Parathyroid adenoma (tissue), 2 donors: ENCODE measurements around the gene ID1.

Experiments used
- H2AFZ ChIP-seq: fragments of 300-600 bp; sonication (generic); one replicate; pipeline ENCODE4 v1.7.0; 2017; ENCODE audit warnings: antibody characterized with exemption, mild to moderate bottlenecking
- H3K27ac ChIP-seq: fragments of 300-600 bp; sonication (generic); one replicate; pipeline ENCODE4 v1.7.0; 2017
- H3K27me3 ChIP-seq: fragments of 300-600 bp; sonication (generic); one replicate; pipeline ENCODE4 v1.7.0; 2017; ENCODE audit warnings: low read length; ENCODE audit not compliant: control insufficient read depth, insufficient read depth
- H3K36me3 ChIP-seq: fragments of 300-600 bp; sonication (generic); one replicate; pipeline ENCODE4 v1.7.0; 2017; ENCODE audit warnings: low read length; ENCODE audit not compliant: control insufficient read depth, insufficient read depth
- H3K4me1 ChIP-seq: fragments of 300-600 bp; sonication (generic); one replicate; pipeline ENCODE4 v1.7.0; 2017; ENCODE audit warnings: control low read depth
- H3K4me2 ChIP-seq: fragments of 300-600 bp; sonication (generic); one replicate; pipeline ENCODE4 v1.7.0; 2017; ENCODE audit warnings: low read length
- H3K4me3 ChIP-seq: fragments of 300-600 bp; sonication (generic); one replicate; pipeline ENCODE4 v1.7.0; 2017; ENCODE audit warnings: low read depth, low read length
- H3K79me2 ChIP-seq: fragments of 300-600 bp; sonication (generic); one replicate; pipeline ENCODE4 v1.7.0; 2017; ENCODE audit warnings: control low read depth
- H3K9ac ChIP-seq: fragments of 300-600 bp; sonication (generic); one replicate; pipeline ENCODE4 v1.7.0; 2017; ENCODE audit warnings: mild to moderate bottlenecking
- H3K9me3 ChIP-seq: fragments of 300-600 bp; sonication (generic); one replicate; pipeline ENCODE4 v1.7.0; 2017; ENCODE audit warnings: low read length; ENCODE audit not compliant: control insufficient read depth
- TF ChIP-seq, protein P1 (sequence below): fragments of 300-600 bp; sonication (generic); IDR thresholded peaks from one replicate; pipeline ENCODE4 v1.7.0; 2017; ENCODE audit warnings: antibody characterized with exemption, mild to moderate bottlenecking
- donor health status: primary hyperparathyroidism.

Gene ID1

DNA sequence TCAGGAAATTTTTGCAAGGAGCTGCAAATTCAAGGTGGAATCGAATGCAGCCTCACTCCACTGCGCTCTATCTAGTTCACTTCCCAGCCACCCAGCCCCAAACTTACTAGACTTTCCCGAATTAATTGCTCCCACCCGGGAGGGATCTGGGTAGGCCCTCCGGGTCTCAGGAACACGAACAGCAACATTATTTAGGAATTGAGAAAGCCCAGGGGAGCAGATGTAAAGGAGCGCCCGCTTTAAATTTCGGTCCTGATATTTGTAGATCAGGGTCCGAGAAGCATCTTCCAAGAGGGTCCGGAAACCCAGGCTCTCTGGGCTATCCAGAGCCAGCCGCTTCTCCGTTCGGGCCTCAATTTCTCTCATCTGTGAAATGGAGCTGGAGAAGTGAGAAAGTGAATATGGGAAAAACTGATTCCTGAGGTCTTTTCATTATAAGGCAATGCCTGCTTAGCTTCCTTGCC lies 490 bp upstream of the ID1 start:
- Histone ChIP-seq H3K4me2 (peak overlapping the region; percentile 77), H3K27ac (peak overlapping the region; percentile 80), H2AFZ (peak overlapping the region; percentile 68), H3K36me3 (no peaks in the 10 kb centered on the region), H3K79me2 (no peaks in the 10 kb centered on the region), H3K9me3 (no peaks in the 10 kb centered on the region), H3K4me3 (peak overlapping the region; percentile 68), H3K4me1 (peaks cover 7% of the 10 kb centered on the region), H3K9ac (no peak overlapping the region), H3K27me3 (no peaks in the 10 kb centered on the region)
- TF ChIP-seq, protein P1, sequence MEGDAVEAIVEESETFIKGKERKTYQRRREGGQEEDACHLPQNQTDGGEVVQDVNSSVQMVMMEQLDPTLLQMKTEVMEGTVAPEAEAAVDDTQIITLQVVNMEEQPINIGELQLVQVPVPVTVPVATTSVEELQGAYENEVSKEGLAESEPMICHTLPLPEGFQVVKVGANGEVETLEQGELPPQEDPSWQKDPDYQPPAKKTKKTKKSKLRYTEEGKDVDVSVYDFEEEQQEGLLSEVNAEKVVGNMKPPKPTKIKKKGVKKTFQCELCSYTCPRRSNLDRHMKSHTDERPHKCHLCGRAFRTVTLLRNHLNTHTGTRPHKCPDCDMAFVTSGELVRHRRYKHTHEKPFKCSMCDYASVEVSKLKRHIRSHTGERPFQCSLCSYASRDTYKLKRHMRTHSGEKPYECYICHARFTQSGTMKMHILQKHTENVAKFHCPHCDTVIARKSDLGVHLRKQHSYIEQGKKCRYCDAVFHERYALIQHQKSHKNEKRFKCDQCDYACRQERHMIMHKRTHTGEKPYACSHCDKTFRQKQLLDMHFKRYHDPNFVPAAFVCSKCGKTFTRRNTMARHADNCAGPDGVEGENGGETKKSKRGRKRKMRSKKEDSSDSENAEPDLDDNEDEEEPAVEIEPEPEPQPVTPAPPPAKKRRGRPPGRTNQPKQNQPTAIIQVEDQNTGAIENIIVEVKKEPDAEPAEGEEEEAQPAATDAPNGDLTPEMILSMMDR: no peak

DNA sequence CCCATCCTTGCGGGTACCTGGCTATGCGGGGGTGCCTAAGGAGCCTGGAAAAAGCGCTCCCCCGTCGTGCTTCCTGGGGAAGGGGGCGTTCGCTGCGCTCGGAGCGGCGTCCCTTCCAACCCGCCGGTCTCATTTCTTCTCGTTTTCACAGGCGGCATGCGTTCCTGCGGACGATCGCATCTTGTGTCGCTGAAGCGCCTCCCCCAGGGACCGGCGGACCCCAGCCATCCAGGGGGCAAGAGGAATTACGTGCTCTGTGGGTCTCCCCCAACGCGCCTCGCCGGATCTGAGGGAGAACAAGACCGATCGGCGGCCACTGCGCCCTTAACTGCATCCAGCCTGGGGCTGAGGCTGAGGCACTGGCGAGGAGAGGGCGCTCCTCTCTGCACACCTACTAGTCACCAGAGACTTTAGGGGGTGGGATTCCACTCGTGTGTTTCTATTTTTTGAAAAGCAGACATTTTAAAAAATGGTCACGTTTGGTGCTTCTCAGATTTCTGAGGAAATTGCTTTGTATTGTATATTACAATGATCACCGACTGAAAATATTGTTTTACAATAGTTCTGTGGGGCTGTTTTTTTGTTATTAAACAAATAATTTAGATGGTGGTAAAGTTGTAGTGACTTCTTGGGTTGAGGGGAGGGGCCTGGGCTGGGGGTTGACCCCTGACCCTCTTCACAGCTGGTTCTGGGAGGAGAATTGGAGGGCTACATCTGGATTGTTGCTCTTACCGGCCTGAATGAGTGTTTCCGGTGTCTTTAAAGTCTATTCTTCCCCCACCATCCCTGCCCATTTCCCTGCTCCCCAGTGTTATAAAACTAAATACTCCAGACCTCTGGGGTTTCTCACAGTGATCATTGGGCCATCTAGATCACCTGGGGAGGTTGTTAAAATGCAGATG lies 1.1 kb downstream of the ID1 start:
- Histone ChIP-seq H3K4me3 (peak overlapping the region; percentile 68), H3K9me3 (no peaks in the 10 kb centered on the region), H3K27ac (peak overlapping the region; percentile 47), H3K27me3 (no peaks in the 10 kb centered on the region), H3K79me2 (no peaks in the 10 kb centered on the region), H3K9ac (peak overlapping the region; percentile 43), H3K4me1 (peaks cover 7% of the 10 kb centered on the region), H2AFZ (peak overlapping the region; percentile 68), H3K4me2 (peak overlapping the region; percentile 77), H3K36me3 (no peaks in the 10 kb centered on the region)
- TF ChIP-seq, protein P1: no peak

DNA sequence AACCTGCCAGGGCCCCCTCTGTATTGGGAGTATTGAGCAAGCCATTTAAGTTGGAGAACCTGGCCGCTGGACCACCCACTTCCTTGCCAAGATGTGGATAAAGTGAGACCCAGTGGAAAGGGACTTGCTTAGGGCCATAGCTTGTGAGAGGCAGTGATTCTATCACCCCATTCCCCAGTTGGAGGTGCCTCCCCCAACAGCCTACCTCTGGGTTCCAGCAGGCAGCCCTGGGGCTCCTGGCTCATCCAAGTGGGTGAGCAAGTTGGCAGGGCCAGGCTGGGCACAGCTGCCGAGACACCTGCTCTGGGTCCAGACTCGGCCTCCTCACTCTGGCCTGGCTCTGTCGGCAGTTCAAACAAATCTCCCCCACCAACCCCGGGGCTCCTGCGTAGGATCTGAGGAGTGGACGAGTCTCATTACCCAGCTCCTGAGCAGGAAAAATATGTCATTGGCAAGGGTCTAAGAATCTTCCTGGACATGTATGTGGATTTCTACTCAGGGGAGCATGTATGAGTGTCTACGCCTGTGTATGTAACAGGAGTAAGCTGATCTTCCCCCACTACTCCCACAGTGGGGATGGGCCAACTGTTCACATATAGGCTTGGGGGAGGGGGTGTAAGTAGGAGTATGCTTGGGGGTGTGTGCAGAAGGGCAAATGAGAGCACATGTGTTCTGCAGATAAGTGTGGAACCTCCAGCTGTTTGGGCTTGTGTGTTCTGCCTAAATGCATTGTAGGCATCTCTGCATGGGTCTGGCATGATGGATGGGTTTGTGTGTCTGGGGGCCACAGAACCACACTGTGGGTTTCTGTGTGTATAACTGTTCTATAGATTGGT lies 1.9 kb downstream of the ID1 start:
- H3K4me1 ChIP-seq: peaks cover 7% of the 10 kb centered on the region
- H3K9ac ChIP-seq: no peak overlapping the region
- no peaks in the 10 kb centered on the region for H3K27me3 ChIP-seq
- H3K9me3 ChIP-seq: no peaks in the 10 kb centered on the region
- H3K27ac ChIP-seq: peak overlapping the region; percentile 47
- no peak overlapping the region for H3K4me2 ChIP-seq
- no peaks in the 10 kb centered on the region for H3K36me3 ChIP-seq
- no peaks in the 10 kb centered on the region for H3K79me2 ChIP-seq
- peak overlapping the region; percentile 68 for H3K4me3 ChIP-seq
- TF ChIP-seq, protein P1: no peak
- no peak overlapping the region for H2AFZ ChIP-seq

DNA sequence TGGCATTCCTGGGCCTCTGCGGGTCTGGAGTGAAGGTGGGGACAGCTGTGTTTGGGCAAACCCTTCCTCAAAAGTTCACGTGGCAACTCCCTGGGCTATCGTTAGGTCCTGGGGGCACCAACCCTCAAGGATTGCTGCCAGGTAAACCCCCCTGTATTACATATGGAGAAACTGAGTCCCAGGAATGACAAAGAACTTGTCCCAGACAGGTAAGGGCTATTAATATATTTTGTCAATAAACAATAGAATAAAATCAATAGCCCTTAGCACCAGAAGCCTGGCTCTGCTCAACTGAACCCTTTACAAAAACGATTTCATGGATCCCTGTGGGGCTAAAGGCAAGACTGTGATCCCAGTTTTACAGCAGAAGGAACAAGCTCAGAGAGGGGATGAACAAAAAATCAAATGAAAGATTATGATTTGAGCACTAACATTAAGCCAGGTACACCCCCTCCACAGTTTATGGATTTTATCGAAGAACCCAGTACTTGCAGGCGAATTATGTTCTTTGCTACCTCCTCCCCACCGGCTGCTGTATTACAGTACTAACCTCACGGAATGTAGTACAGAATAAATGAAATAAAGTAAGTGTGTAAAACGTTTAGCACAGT lies 2.7 kb downstream of the ID1 start:
- Histone ChIP-seq H3K79me2 (no peaks in the 10 kb centered on the region), H3K4me2 (no peak overlapping the region), H3K27ac (peak overlapping the region; percentile 47), H3K27me3 (no peaks in the 10 kb centered on the region), H2AFZ (no peak overlapping the region), H3K4me3 (no peak overlapping the region), H3K9me3 (no peaks in the 10 kb centered on the region), H3K36me3 (no peaks in the 10 kb centered on the region), H3K4me1 (peaks cover 7% of the 10 kb centered on the region), H3K9ac (no peak overlapping the region)
- TF ChIP-seq, protein P1: no peak
